GM08714 (cell line): ENCODE measurements around the gene PGF.

Experiments used
- H3K4me3 ChIP-seq: fragments of 200-500 bp; sonication (Bioruptor generic); 2 replicates; pipeline ENCODE4 v1.5.1; 2014; ENCODE audit warnings: mild to moderate bottlenecking, low read length, inconsistent platforms
- ZNF274 ChIP-seq: IDR thresholded peaks from 2 replicates; pipeline ENCODE4 v1.6.1; 2012; ENCODE audit warnings: mild to moderate bottlenecking, low read depth, low read length

PGF gene

DNA sequence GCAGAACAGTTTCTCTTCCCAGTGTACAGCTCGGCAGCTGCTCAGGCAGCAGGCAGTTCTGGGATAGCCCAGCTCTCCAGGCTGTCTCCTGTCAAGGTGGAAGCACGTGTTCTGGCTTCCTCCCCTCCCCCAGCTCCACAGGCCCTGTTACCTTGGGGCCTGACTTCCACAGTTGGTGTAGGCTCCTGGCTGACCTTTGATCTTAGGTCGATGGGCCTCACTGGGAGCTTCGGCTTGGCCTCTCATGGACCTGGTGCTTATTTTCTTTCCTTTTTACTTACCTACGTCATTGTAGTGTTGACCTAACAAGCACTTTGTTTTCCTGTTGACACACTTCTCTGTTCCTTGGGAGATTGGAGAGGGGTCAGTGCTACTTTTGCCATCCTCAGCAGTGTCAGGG is 56.7 kb downstream of the PGF start:
- H3K4me3 ChIP-seq, result no peak overlapping the region
- no peak for TF ChIP-seq ZNF274

GRCh38 chr14:74898083-74898482 is 57.3 kb downstream of the PGF start:
- H3K4me3 ChIP-seq, result no peak overlapping the region
- TF ChIP-seq ZNF274, result no peak

DNA sequence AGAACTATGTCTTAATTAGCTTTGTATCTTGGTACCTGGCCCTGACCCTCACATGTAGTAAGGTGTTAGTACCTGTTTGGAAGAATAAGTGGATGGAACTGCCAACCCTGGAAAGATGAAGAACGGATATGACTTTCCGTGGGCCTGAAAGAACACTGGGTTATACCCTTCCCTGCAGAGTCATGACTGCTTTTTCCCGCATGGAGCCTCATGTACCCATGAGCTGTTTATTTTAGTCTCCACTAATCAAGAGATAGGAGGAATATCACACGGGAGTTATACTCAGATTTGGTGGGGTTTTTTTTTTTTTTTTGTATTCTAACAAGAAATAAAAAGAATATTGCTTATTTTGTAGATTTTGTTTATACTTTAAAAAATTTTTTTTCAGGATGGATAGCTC is 57.8 kb downstream of the PGF start:
- TF ChIP-seq ZNF274, result no peak
- H3K4me3 ChIP-seq, result no peak overlapping the region

GRCh38 chr14:74896400-74896799 is 59.0 kb downstream of the PGF start:
- no peak overlapping the region for H3K4me3 ChIP-seq

GRCh38 chr14:74893614-74894091 is 61.7 kb downstream of the PGF start:
- no peak for TF ChIP-seq ZNF274
- H3K4me3 ChIP-seq, result peak overlapping the region; percentile 61; the same call in 1 of the 2 replicates

More at GRCh38 chr14:74896400-74896799, 59.0 kb downstream of the PGF start:
- TF ChIP-seq ZNF274, result no peak

DNA sequence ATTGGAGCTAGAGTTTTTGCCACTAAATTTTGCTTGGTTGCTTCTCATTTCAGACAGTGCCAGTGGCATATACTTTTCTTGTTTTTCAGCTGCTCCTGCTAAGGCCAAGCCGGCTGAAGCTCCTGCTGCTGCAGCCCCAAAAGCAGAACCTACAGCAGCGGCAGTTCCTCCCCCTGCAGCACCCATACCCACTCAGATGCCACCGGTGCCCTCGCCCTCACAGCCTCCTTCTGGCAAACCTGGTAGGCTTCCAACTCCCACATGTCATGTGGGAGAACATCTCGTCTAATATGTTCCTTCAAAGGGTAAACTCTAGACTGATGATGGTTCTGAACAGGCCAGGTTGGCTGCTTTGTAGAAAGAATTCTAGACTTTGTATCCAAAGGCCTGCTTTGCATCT is 62.7 kb downstream of the PGF start:
- no peak for TF ChIP-seq ZNF274
- no peak overlapping the region; the same call in 1 of the 2 replicates for H3K4me3 ChIP-seq

DNA sequence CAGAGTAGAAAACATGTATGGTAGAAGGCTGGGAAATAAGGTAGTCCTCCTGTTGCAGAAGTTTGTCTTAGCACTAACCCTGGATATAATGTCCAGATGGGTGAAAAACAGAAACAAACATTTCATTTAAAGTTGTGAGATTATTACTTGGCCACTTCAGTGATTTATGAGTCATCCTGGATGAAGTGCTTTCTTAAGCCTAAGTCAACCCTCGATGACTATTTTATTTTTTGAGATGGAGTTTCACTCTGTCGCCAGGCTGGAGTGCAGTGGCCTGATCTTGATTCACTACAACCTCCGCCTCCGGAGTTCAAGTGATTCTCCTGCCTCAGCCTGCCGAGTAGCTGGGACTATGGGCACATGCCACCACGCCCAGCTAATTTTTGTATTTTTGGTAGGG is 63.5 kb downstream of the PGF start:
- H3K4me3 ChIP-seq, result no peak overlapping the region
- no peak for TF ChIP-seq ZNF274
